MCF 10A (cell line): Measurements from ENCODE around the gene EMX2. TPM values are rescaled to one million over a fixed set of nuclear protein-coding genes. Genes with fewer than 3 reads are reported as not detected.

Source experiments
- BruUV-seq: library from RNA; stranded (reverse); fragments of 400-500 nt; replicated peaks from 2 replicates; lab custom pipeline; 2021; lab: Mats Ljungman, UMichigan
- CTCF ChIA-PET: fragments of 300-600 bp; sonication (Branson Sonifier 250); formaldehyde crosslinking; extraction: SDS; loops from one replicate; lab custom pipeline; 2021; ENCODE audit warnings: antibody characterized with exemption, inconsistent platforms; lab: Yijun Ruan, JAX
- POLR2A ChIA-PET: fragments of 300-600, 350-650 bp; sonication (Branson Sonifier 250); formaldehyde crosslinking; extraction: SDS; loops from one replicate; lab custom pipeline; 2020; ENCODE audit warnings: antibody characterized with exemption, inconsistent platforms; lab: Yijun Ruan, JAX
- DNase-seq: peaks from one replicate; pipeline ENCODE4 v3.0.0-alpha.2; 2018; ENCODE audit not compliant: unreplicated experiment
- H3K27ac Mint-ChIP-seq: one replicate; pipeline ENCODE4 v1.8.0; 2022; ENCODE audit warnings: mild to moderate bottlenecking, low read depth, mixed read lengths; ENCODE audit not compliant: unreplicated experiment
- H3K27me3 Mint-ChIP-seq: one replicate; pipeline ENCODE4 v1.8.0; 2022; ENCODE audit warnings: mixed read lengths; ENCODE audit not compliant: insufficient read depth, unreplicated experiment
- H3K36me3 Mint-ChIP-seq: one replicate; pipeline ENCODE4 v1.8.0; 2022; ENCODE audit warnings: mild to moderate bottlenecking, moderate library complexity, mixed read lengths; ENCODE audit not compliant: insufficient read depth, unreplicated experiment
- H3K4me1 Mint-ChIP-seq: one replicate; pipeline ENCODE4 v1.8.0; 2022; ENCODE audit warnings: mixed read lengths; ENCODE audit not compliant: insufficient read depth, unreplicated experiment
- H3K4me3 Mint-ChIP-seq: one replicate; pipeline ENCODE4 v1.8.0; 2022; ENCODE audit warnings: mild to moderate bottlenecking, moderate library complexity, mixed read lengths; ENCODE audit not compliant: unreplicated experiment
- H3K9me3 Mint-ChIP-seq: one replicate; pipeline ENCODE4 v1.8.0; 2022; ENCODE audit warnings: mixed read lengths; ENCODE audit not compliant: unreplicated experiment
- intact Hi-C: fragments of 100-400 bp; cut with micrococcal nuclease; formaldehyde crosslinking; loops from 2 replicates; pipeline ENCODE4 v1.14.1; 2022
- total RNA-seq: library from RNA; stranded (reverse); gene quantifications from 2 replicates; pipeline ENCODE4 v1.2.3, GENCODE V29; 2022
- TF ChIP-seq, protein P1 (sequence below): fragments of 200-600 bp; IDR thresholded peaks from one replicate; pipeline ENCODE4 v1.8.0; 2022; ENCODE audit warnings: antibody characterized with exemption, mild to moderate bottlenecking; ENCODE audit not compliant: unreplicated experiment

Gene EMX2
- total RNA-seq, 1 experiment from 2014 or later = not detected

DNA sequence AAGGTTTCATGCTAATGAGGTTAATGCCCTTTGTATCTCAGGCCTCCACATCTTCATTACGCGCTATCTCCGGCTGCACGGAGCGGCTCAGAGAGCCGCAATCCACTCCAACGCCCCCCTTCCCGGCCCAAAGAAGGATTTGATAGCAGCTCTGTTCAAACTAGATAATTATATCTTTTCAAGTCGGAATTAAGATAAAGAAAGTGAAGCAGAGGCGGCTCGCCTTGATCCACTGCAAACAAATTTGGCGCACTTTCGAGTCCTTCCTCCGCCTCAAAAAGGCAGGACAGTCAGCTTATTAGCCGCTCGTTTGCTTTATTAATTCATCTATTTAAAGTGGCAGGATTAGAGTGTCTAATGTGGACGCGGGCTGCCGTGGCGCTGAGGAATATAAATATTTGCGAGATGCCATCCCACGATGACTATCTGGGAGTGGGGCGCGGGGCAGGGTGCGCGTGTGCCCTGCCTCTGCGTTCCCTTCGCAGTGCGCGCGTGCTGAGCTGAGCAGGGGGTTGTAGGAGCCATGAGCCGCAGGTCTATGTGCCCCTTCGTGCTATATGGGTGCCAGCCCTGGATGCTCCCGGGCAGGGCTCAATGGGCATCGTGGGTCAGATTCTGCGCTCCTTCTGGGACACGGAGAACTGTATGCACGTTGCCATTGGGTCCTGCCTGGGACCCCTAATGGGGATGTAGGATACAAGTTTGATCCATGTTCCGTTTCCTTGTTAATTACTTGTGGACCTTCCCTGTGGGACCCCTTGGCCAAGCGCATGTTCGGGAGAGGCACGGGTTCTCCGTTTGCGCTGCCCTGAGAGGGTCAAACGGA, 9.0 kb downstream of the EMX2 start:
- CTCF ChIA-PET = interaction anchor here (0.6 to 0.8 kb wide), 3 partner anchors 26 to 632 kb away, joined by 3 to 5 read pairs (median 3); no protein-coding TSS in a partner anchor
- TF ChIP-seq, protein P1, sequence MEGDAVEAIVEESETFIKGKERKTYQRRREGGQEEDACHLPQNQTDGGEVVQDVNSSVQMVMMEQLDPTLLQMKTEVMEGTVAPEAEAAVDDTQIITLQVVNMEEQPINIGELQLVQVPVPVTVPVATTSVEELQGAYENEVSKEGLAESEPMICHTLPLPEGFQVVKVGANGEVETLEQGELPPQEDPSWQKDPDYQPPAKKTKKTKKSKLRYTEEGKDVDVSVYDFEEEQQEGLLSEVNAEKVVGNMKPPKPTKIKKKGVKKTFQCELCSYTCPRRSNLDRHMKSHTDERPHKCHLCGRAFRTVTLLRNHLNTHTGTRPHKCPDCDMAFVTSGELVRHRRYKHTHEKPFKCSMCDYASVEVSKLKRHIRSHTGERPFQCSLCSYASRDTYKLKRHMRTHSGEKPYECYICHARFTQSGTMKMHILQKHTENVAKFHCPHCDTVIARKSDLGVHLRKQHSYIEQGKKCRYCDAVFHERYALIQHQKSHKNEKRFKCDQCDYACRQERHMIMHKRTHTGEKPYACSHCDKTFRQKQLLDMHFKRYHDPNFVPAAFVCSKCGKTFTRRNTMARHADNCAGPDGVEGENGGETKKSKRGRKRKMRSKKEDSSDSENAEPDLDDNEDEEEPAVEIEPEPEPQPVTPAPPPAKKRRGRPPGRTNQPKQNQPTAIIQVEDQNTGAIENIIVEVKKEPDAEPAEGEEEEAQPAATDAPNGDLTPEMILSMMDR = no peak
- H3K27ac Mint-ChIP-seq = no peak overlapping the region

DNA sequence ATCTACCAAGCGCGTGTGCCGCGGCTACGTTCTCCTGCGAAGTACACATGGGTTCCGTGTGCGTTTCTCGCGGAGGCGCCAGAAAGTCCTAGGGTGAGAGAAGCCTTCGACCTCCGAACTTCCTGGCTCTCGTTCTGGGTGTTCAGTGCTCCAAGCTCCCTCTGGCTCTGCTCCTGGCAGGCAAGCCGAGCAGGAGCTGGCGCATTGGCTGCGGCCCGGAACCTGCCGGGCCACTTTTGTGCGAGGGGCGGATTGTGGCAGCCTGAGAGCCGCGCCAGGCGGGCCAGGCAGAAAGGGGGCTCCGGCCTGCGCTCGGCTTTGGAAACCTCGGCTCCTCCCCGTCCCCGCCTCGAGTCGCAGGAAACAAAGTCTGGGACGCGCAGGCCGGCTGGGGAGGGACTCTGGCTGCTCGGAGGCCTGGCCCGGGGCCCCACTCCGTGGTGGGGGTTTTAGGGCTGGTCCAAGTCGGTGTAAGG, 9.6 kb downstream of the EMX2 start:
- no peaks in the 10 kb centered on the region for H3K9me3 Mint-ChIP-seq
- no peaks in the 10 kb centered on the region for H3K4me1 Mint-ChIP-seq
- intact Hi-C loops = no loop called here
- no peak overlapping the region for H3K4me3 Mint-ChIP-seq
- H3K27ac Mint-ChIP-seq = no peak overlapping the region
- ChIA-PET CTCF (no interaction called here), POLR2A (no interaction called here)
- TF ChIP-seq, protein P1 = no peak
- DNase-seq = no peak
- H3K36me3 Mint-ChIP-seq = no peaks in the 10 kb centered on the region
- no TSS peak for BruUV-seq
- peaks cover 38% of the 10 kb centered on the region for H3K27me3 Mint-ChIP-seq

More for the DNA sequence above, 9.0 kb downstream of the EMX2 start:
- H3K4me3 Mint-ChIP-seq = no peak overlapping the region
- no peaks in the 10 kb centered on the region for H3K9me3 Mint-ChIP-seq
- BruUV-seq = no TSS peak
- H3K4me1 Mint-ChIP-seq = no peaks in the 10 kb centered on the region
- no peaks in the 10 kb centered on the region for H3K36me3 Mint-ChIP-seq
- intact Hi-C loops = no loop called here
- POLR2A ChIA-PET = interaction anchor here (1.8 kb wide), 1 partner anchor 8 kb away, joined by 8 read pairs; no protein-coding TSS in a partner anchor
- no peak for DNase-seq
- peaks cover 39% of the 10 kb centered on the region for H3K27me3 Mint-ChIP-seq

DNA sequence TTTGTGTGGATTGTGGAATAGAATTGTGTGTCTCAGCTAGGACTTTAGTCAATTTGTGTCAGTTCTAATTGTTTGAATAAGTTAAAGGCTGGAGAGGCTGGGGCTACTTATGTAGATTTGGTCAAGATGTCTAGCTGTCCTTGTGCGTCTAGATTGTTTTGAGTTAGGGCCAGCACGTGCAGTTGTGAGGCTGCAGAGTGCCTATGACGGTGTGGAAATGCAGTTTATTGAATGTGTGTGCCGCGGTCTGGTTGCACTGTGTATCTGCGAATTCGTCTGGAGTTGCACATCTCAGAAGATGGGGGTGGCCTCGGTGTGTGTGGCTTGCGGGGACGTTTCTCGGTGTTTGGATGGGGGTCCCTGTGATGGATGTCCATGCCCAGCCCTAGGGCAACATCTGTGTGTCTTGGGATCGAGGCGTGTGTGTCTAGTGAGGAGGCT, 10.2 kb downstream of the EMX2 start:
- intact Hi-C loops = no loop called here
- no TSS peak for BruUV-seq
- Mint-ChIP-seq H3K27me3 (peaks cover 33% of the 10 kb centered on the region), H3K4me1 (no peaks in the 10 kb centered on the region), H3K9me3 (no peaks in the 10 kb centered on the region), H3K27ac (no peak overlapping the region), H3K4me3 (no peak overlapping the region), H3K36me3 (no peaks in the 10 kb centered on the region)
- DNase-seq = no peak
- TF ChIP-seq, protein P1 = no peak
- ChIA-PET CTCF (no interaction called here), POLR2A (no interaction called here)

DNA sequence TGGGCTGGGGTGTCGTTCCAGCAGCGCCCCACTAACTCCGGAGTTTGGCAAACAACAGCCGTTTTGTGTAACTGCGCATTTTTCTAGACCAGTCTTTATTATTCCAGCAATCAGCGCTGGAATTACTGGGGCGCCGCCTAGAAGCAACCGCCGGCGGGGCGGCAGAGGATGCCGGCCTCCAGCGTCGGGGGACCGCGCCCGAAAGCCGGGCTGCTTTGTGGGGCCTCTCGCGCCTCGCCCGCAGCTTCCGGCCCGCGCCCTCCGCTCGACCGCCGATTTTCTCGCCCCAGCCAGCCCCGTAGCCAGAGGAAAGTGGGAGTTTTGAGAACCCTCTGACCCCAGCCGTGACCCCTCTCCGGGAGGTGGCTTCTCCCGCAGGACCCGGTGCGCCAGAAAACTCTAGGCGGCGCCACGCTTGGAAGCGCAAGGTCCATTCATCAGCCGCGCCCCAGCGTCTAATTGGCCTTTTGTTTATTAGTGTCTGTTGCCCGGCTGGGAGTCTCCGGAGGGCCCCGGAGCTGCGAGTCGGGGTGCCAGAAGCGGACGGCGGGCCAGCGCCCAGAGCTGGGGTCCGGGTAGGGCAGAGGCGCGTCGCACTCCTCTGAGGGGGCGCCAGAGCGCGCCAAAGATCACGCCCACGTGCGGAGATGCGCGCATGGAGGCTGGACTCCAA, 10.7 kb downstream of the EMX2 start:
- TF ChIP-seq, protein P1 = no peak
- ChIA-PET POLR2A (interaction anchor here (0.7 kb wide), 1 partner anchor 591 kb away, joined by 3 read pairs; no protein-coding TSS in a partner anchor), CTCF (no interaction called here)
- intact Hi-C loops = no loop called here
- Mint-ChIP-seq H3K27ac (no peak overlapping the region), H3K4me1 (no peaks in the 10 kb centered on the region), H3K9me3 (no peaks in the 10 kb centered on the region), H3K27me3 (peaks cover 28% of the 10 kb centered on the region), H3K36me3 (no peaks in the 10 kb centered on the region), H3K4me3 (no peak overlapping the region)
- DNase-seq = no peak
- BruUV-seq = no TSS peak
